ENCODE measurements around the gene MEIOSIN.
A peak's percentile ranks its signal among the peaks of the same experiment; 100 is the strongest.
"Not testable (repeated sequence)": the region's sequence is repeated elsewhere in the genome, so short reads cannot be mapped to it uniquely, and the experiment has no call there.

Gene MEIOSIN

DNA sequence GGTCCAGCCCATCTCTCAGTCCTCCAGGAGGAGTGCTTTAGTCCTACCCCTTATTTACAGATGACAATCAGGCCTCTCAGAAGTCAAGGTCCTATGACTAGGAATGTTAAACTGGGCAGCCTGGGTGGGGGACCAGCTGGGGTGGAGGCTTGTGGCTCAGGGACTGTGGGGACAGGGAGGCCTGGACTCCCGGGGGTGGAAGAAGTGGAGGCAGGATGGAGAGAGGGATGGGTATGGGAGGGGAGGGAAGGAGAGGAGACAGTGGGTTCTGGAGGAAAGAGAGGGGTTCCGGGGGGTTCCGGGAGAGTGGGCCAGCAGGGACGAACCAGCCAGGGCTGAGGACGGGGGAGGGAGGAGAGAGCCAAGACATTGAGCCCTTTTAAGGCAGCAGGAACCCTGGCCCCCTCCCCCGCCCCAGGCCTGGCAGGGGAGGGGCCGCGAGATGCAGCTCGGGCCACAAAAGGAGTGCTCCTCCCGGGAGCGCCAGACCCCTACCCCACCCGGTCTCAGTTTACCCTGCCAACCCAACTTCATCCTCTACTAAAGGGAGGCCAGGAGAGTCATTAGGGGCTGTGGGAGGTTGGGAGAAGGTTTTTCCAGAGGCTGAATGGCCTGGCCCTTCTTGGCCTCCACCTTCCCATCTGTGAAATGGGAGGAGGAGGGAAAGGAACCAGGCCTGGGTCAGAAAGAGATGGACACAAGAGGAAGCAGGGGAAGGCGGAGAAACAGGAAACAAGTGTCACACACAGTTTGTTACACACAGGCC lies 47.4 kb downstream of the MEIOSIN start:
- no peak for DNase-seq

DNA sequence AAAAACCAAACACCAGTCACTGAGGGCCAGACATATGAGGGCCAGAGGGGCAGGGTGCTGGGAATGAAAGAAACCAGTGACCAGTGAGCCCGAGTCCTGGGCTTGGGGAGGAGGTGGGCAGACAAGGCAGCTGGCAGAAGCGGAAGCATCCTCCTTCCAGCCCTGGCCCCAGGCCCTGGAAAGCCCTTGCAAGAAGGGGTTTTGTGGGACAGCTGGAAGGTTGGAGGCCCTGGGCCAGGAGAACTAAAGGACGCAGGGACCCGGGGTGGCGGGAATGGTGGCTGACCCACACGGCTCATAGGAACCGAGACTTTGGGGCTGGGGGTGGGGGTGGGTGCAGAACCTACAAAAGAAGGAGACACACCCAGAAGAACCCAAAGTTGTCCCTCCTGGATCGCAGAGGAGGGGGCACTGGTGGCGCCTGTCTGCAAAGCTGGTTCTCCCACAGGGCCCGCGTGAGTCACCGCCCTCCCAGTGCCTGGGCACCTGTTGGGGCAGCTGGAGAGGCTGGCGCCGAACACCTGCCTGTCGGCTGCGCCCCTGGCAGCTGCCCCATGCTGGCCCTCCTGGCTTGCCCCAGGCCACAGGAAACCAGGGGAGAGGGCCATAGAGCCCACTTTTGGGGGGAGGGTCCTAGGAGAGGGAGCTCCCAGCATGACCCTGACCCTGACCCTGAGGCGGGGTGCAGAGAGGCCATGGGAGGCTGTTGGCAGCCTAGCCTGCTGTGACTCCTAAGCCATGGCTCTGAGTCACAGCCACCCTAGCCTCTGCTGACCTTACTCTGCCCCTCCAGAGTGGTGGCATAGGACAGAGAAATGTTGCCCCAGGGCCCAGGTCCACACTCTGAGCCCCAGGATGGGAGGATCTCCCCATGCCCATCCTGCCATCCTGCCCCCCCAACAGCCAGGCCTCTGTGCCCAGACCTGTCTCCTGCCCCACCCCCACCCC lies 48.2 kb downstream of the MEIOSIN start:
- no peak for DNase-seq

DNA sequence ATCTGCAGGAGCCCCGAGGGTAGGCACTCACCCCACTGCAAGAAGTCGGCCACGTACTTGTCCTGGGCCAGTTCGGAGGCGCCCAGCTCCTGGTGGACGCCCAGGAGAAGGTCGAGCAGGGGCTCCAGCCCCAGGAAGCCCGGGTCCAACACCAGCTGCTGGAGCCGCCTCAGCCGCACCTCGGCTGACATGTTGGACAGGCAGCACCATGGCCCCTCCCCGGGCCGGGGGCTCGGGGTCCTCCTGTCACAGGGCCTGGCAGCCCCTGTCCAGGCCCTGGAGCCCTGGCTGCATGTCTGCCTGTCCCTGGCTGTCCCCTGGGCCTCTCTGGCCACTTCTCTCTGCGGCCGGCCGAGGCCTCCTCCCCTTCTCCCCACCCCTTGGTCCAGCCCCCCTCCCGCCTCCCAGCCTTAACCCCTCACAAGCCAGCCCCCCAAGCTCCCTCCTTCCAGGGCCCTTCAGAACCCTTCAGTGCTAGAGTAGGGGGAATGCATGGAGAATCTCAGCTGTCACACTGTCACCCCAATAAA lies 49.0 kb downstream of the MEIOSIN start, which contains the start of gene DMPK:
DMPK (minus strand) TSS at position 329 of the 530 bp plus-strand sequence; CDS start at position 191, 138 bp downstream.
- DNase-seq = no peak

DNA sequence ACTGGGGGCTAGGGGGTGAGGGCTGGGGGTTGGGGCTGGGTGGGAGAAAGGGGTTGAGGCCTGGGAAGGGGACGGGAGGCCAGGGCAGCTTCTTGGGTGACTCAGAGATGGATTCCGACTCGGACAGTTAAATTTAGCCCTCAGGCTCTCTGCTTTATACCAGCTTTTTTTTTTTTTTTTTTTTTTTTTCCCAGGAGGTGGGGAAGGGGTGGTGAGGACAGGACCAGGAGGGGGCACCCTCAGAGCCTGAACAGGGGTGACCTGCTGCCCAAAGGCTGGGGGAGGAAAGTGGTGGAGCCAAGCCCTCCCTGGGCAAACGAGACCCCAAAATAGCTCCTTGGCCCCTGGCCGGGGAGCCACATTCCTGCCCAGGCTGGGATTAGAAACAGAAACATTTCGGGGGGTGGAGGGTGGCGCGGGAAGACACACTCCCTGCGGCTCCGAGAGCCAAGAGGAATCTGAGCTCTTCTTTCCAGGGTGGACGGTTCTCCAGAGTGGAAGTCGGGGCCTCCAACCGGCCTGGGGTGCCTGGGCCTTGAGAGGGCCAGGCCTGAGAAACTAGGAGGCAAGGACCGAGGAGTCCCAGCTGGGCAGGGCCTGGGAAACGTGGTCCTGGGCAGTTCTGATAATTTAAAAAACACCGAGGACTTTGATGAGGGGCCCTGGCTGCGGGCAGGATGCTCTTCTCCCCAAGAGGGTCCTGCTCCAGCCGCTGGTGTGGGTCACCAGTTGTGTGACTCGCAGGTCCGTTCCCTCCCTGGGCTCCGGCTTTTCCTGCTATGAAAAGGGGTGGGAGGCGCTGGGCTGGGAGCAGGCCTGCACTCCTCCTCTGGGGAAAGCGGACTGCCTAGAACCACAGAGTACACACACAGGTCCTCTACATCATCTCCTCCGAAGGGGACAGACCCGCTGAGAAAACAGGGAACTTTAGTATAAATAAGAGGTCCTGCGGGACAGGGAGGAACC lies 49.9 kb downstream of the MEIOSIN start:
- peak; percentile 73 for DNase-seq

DNA sequence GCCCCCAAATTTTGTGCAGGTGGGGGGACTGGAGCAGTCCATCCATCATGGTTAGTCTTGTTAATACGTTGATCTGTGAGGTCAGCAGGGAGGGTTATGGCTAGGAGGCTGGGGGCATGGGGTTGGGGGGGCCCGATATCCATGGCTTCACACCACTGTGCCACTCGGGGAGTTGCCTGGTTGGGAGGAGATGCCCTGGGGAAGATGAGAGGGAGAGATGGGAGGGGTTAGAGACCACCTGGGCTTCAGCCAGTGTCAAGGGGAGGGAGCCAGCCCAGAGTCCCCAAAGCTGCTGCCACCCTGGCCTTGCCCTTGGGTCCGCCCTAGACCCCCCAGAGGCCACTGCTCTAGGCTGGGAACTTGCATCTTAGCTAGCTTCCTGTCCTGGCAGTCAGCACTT lies 50.9 kb downstream of the MEIOSIN start:
- DNase-seq = no peak

DNA sequence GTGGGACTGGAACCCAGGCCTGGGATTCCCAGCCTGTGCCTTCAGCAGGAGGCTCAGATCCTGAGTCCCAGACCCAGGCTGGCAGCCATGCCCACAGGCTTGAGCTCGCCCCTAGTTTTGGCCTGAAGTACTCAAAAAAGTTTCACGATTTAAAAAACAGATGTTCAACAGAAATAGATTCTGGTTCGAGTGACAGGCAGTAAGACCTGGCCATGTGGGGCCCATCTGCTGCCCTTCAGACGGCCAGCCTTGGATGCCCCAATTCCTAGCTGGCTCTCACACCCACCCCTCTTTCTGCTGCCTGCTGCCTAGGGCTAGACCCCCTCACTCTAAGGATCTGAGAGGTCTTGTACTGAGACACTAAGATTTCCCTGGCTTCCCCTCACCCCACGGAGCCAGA lies 51.9 kb downstream of the MEIOSIN start:
- no peak for DNase-seq

DNA sequence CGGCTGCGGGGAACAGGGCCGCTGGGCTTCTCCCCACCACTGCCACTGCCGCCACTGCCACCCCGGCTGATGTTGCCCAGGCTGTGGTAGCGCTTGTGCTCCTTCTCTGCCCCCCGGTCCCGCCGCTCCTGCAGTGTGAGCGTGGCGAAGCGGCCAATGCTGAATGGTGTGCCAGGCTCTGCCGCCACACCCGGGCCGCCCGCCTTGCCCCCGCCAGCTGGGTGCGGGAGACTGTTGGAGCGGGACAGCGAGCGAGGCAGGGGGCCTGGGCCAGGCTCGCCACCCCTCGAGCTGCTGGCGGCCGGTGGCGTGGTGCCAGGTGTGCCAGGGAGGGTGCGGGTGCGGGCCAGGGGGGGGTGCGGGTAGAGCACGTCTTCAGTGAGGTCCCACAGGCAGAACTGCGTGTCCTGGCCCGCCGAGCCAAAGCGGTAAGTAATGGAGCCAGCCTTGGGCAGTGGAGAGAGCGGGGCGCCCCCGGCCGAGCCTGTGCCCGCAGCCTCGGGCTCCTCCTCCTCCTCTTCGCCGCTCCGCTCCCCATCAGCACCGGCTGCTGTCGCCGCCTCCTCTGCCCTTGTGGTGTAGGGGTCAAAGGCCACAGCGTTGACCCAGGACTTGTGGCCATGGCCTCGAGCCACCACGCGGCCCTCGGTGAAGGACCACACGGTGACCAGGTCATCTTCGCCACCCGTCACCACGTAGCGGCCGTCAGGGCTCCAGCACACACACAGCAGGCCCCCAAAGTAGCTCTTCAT lies 52.7 kb downstream of the MEIOSIN start:
- no peak for DNase-seq

DNA sequence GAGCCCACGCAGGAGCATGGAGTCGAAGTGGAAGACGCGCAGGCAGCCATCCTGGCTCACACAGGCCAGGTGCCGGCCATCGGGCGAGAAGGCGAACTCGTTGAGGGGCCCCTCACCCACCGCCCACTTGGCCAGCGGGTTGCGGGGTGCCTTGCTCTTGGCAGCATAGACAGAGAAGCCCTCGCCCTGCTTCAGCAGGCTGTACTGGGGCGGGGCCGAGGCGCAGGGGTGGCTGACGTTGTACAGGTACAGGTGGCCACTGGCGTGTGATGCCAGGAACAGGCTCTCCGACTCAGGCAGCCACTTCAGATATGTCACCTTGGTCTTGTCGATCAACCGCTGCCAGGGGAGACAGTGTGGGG lies 53.3 kb downstream of the MEIOSIN start:
- no peak for DNase-seq

DNA sequence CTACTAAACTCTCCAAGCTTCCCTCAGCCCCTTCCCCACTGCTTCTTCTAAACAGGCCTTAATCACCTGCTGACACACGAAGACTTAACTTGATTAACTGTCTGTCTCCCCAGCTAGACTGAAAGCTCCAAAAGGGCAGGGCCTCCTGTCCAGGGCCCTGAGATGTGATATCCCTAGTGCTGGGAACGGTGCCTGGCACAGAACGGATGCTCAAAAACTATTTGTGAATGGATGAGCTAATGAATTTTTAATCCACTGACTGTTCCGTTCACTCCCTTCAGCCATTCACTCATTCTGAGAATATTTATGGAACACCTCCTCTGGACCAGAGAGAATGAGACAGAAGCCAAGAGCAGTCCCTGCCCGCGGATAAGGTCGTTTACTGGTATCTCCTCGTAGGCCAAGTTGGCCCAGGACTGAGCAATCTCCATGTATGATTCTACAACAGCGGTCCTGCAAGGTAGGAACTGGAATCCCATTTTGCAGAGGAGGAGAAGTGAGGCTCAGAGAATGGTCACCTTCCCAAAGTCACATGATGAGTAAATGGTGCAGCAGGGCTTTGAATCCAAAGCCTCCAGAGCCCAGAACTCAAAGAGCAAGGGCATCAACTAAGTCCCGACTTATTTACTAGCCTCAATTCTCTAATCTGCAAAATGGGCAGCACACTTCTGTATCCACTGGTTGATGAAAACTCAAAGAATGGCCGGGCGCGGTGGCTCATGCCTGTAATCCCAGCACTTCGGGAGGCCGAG lies 56.0 kb downstream of the MEIOSIN start:
- no peak for DNase-seq

DNA sequence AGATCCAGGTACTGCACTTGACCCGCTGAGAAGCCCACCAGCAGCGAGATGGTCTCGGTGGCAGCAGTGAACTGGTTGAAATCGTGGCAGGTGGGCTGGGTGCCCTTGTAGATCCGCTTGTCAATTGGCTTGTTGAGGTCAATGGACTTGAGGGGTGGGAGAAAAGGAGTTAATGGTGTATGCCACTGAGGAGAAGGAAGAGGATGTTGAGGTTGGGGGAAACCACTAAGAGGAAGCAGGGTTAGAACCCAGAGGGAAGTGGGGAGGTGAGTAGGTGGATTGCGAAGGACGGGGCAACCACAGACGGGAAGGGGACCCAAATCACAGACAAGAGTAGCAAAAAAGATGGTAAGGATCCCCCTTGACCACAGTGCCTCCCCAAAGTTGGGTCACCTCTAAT lies 57.7 kb downstream of the MEIOSIN start:
- DNase-seq = no peak

DNA sequence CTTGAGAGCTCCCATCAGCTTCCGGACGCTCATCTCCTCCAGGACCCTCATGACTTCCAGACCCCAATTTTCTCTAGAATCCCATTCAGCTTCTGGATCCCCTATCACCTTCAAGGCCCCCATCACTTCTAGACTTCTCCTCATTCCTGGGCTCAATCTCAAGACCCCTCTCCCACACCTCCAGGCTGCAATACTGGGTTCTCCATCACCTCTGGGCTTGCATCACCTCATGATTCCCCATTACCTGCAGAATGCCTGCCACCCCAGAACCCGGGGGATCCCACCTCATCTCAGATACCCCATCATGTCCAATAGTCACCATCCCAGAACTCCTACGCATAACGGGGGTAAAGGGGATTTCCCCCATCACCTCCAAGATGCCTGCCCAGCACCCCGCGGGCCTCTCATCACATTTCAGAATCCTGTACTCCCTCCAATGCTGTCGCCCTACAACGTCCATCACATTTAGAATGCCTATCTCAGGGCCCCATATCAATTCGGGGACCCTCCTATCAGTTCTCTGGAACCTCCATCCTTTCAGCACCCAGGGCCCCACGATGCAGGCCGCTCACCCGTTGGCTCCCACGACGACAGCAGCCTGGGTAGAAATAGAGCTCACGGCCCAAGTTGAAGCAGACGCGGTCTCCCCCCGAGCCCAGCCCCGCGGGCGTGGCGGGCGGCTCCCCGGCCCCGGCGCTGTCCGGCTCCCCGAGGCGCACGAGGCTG lies 58.7 kb downstream of the MEIOSIN start:
- no peak for DNase-seq

DNA sequence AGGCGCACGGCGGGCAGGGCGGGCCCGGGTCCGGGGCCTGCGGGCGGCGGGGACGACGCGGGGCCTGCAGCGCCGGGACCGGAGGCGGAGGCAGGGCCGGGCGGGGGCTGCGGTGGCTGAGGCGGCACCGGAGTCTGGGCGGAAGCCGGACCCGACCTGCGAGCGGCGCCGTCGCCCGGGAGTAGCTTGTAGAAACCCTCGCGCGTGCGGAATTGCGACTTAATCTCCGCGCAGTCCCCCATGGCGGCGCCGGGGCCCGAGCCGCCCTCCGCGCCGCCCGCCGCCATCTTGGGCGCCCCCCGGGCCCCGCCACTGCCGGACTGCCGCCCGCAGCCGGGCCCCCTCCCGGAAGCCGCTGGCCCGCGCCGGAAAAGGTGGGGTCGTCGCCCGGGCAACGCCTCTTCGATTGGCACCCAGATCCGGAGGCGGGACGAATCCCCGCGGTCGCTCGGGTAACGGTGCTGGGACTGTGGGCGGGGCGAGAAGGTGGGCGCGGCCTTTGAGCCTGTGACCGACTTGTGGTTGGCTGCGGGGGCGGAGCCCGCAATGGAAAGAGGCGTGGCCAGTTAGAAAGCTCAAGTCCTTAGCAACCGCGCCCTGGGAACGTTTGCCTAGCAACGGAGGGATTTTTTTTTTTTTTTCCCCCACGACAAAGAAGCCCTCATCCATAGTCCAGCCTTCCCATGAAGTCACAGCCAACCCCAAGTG lies 59.4 kb downstream of the MEIOSIN start, which contains the start of gene DMWD:
DMWD (minus strand) TSS at position 376 of the 708 bp plus-strand sequence; CDS start at position 287, 89 bp downstream.
- DNase-seq = peak; percentile 93

DNA sequence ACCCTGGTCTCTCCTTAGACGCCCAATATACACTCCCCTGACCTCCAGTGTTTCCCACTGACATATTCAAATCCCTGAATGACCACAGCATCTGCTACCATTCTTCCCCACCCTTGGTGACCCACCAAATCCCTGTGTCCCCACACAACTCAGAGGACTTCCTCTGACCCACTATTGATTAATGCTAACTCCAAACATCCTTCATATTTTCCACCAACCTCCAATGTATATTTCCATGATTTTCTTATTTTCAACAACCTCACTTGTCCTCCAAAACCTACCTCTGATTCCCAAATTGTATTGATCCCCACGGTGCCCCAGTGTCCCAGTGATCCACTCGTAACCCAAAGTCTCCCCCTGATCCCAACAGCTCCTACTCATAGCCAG lies 59.9 kb downstream of the MEIOSIN start:
- no peak for DNase-seq

DNA sequence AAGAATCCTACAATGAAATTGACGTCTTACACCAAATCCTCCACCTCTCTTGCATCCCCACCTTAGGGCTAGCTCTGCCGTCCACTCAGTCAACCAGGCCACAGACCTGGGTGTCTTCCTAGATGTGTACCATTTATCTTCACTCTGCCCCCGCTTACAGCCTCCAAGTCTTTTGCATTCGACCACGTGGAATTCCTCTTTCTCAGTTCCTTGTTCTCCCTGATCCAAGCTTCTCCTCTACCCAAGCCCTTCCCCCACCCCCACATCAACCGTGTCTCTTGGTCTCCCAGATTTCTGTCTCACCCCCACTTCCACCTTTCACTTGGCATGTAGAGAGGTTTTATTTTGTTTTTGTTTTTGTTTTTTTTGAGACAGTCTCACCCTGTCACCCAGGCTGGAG lies 60.6 kb downstream of the MEIOSIN start:
- DNase-seq = no peak

DNA sequence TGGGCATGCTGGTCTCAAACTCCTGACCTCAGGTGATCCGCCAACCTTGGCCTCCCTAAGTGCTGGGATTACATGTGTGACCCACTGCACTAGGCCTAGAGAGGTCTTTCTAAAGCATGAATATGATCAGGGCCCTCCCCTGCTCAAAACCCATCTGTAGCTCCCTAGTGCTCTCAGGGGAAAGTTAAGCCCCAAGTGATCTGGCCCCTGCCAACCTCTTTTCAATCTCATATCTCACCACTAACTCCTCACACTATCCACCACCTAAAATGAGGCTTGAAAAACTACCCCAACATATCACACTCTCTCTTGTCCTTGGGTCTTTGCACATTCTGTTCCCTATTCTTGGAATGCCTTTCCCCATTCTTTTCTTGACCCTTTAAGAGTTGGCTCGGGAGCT lies 61.4 kb downstream of the MEIOSIN start:
- no peak for DNase-seq

DNA sequence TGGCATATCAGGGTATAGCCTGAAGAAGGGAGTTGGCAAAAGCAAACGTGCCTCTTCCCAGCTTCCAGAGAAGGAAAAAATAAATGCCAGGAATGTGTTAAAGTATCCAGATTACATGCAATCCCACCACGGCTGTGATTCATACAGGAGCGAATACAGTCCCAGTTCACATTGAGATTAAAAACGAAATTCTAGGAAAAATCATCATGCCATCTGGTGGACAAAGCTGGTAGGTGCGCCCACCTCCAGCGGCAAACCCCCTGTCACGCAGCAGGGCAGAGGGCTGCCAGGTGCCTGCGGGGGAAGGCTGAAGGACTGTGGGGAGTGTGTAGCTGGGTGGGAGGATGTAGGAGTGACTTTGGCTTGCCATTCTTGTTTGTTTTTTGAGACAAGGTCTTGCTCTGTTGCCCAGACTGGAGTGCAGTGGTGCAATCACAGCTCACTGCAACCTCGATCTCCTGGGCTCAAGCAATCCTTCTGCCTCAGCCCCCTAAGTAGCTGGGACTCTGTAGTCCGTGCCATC lies 65.8 kb downstream of the MEIOSIN start:
- peak; percentile 80 for DNase-seq

DNA sequence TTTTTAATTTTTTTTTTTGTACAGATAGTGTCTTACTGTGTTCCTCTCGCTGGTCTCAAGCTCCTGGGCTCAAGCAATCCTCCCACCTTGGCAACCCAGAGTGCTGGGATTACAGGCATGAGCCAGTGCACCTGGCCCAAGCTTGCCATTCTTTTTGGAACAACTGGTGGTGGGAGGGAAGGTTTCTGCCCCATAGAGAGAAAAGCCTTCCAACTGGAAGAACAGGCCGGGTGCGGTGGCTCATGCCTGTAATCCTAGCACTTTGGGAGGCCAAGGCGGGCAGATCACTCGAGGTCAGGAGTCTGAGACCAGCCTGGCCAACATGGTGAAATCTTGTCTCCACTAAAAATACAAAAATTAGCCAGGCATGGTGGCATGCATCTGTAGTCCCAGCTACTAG lies 66.3 kb downstream of the MEIOSIN start:
- DNase-seq = not testable (repeated sequence)

DNA sequence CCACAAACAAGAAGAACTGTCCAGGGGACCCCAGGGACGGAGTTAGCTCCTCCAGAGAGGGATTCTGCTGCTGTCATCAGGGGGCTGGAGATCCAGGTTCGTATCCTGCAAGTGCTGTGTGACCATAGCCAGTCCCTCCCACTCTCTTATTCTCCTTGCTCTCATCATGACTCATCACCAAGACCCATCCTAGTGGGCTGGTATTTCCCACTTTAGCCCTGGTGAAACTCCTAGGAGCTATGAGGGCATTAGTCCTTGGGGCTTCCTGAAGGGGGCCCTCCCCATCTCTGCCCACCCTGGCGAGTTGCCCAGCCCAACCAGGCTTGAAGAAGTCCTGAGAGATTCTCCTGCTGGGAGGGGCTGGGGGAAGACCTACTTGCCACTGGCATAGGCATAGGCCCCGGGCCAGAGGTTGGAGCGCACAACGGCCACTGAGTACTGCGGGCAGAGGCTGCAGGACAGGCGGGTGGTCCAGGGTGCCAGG lies 66.9 kb downstream of the MEIOSIN start:
- DNase-seq = peak; percentile 69

DNA sequence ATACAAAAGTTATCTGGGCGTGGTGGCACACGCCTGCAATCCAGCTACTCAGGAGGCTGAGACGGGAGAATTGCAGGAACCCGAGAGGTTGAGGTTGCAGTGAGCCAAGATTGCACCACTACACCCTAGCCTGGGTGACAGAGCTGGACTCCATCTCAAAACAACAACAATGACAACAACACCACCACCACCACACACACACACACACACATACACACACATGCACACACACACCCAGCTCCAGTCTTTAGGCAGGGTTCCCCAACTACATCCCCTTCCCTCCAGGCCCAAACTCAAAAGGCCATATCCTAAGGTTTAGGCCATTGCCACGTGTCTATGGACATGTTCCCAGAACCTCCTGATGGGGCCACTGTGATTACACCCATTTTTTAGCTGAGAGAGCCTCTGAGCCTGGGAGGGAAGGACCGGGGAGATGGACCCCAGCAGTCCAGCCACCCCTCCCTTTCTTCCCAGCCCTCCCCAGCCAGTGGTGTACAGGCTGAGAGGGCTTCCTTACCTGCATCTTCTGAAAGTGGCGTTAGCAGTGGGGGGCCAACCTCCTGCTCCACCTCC lies 68.5 kb downstream of the MEIOSIN start:
- DNase-seq = no peak

Data from NCI-H226 (cell line).